Fibroblast of lung (primary cell): Measurements from ENCODE around the gene GLRA2. TPM values are rescaled to one million over a fixed set of nuclear protein-coding genes. Genes with fewer than 3 reads are reported as not detected.
"Not testable (repeated sequence)": the region's sequence is repeated elsewhere in the genome, so short reads cannot be mapped to it uniquely, and the experiment has no call there.

Experiments used
- DNase-seq, 2 donors: peaks; one replicate each; pipeline versions ENCODE4 v3.0.0 to v3.0.0-alpha.2; 2010; ENCODE audit warnings: low read depth in 2 of 2
- H2AFZ ChIP-seq: 2 replicates; pipeline ENCODE4 v1.5.1; 2012; ENCODE audit warnings: low read length, control low read depth, inconsistent platforms
- H3K27ac ChIP-seq: 2 replicates; pipeline ENCODE4 v1.5.1; 2011; ENCODE audit warnings: low read length, control low read depth; ENCODE audit not compliant: insufficient read depth
- H3K27me3 ChIP-seq: 2 replicates; pipeline ENCODE4 v1.5.1; 2011; ENCODE audit warnings: mild to moderate bottlenecking, low read length; ENCODE audit not compliant: control insufficient read depth, insufficient read depth
- H3K36me3 ChIP-seq: 2 replicates; pipeline ENCODE4 v1.5.1; 2011; ENCODE audit warnings: low read length; ENCODE audit not compliant: control insufficient read depth, insufficient read depth
- H3K4me1 ChIP-seq: 2 replicates; pipeline ENCODE4 v1.5.1; 2011; ENCODE audit warnings: low read length; ENCODE audit not compliant: control insufficient read depth, insufficient read depth; ENCODE audit errors: extremely low read depth
- H3K4me2 ChIP-seq: 2 replicates; pipeline ENCODE4 v1.5.1; 2011; ENCODE audit warnings: low read length, control low read depth; ENCODE audit not compliant: insufficient read depth; ENCODE audit errors: extremely low read depth
- H3K4me3 ChIP-seq, 4 experiments: fragments of 200-600 bp in 1 of 4; sonication (generic) in 1 of 4; replicated peaks in 1 of 4; 2 replicates each; pipeline ENCODE4 v1.5.1; 2011 to 2016; ENCODE audit warnings: low read length in 4 of 4, low read depth in 3 of 4, mild to moderate bottlenecking in 3 of 4, control low read depth in 2 of 4, inconsistent platforms in 1 of 4, mixed read lengths in 1 of 4; ENCODE audit not compliant: insufficient read depth in 1 of 4; ENCODE audit errors: control extremely low read depth in 1 of 4
- H3K79me2 ChIP-seq: 2 replicates; pipeline ENCODE4 v1.5.1; 2012; ENCODE audit warnings: mild to moderate bottlenecking, low read length, inconsistent platforms; ENCODE audit not compliant: control insufficient read depth, insufficient read depth
- H3K9ac ChIP-seq: 2 replicates; pipeline ENCODE4 v1.5.1; 2011; ENCODE audit warnings: mild to moderate bottlenecking, low read length, control low read depth; ENCODE audit not compliant: insufficient read depth
- H3K9me3 ChIP-seq: 2 replicates; pipeline ENCODE4 v1.5.1; 2012; ENCODE audit warnings: low read depth, low read length; ENCODE audit not compliant: control insufficient read depth, insufficient read depth
- H4K20me1 ChIP-seq: 2 replicates; pipeline ENCODE4 v1.5.1; 2011; ENCODE audit warnings: low read length; ENCODE audit not compliant: control insufficient read depth, insufficient read depth; ENCODE audit errors: extremely low read depth
- EZH2 ChIP-seq: IDR thresholded peaks from 2 replicates; pipeline ENCODE4 v1.5.1; 2012; ENCODE audit warnings: low read length, control low read depth, mild to moderate bottlenecking; ENCODE audit errors: missing control alignments
- polyA plus RNA-seq, 2 donors: library from polyadenylated mRNA; depleted of rRNA in 1 of 2; stranded (reverse) in 1 of 2; unstranded in 1 of 2; fragments of >200 nt; gene quantifications; 2 replicates each; pipeline ENCODE4 v1.2.1, GENCODE V29; 2011 to 2012; ENCODE audit warnings: missing spikeins in 1 of 2
- total RNA-seq: library from RNA; depleted of rRNA; stranded (reverse); fragments of >200 nt; gene quantifications from 2 replicates; pipeline ENCODE4 v1.2.1, GENCODE V29; 2014
- TF ChIP-seq, protein P1 (sequence below), 2 donors: IDR thresholded peaks in 1 of 2; conservative IDR thresholded peaks in 1 of 2; 1 replicate in 1 of 2; 2 replicates in 1 of 2; pipeline ENCODE4 v1.5.1; 2011 to 2012; ENCODE audit warnings: low read length in 2 of 2, control low read depth in 1 of 2, inconsistent platforms in 1 of 2, low read depth in 1 of 2, mild to moderate bottlenecking in 1 of 2

Gene GLRA2
- total and polyA plus RNA-seq, 2 donors (not counting 1 experiment from before 2014, with no cell fraction given) = not detected

GRCh38 chrX:14594521-14594920 is 65.2 kb downstream of the GLRA2 start:
- TF ChIP-seq EZH2 = no peak
- TF ChIP-seq, protein P1, sequence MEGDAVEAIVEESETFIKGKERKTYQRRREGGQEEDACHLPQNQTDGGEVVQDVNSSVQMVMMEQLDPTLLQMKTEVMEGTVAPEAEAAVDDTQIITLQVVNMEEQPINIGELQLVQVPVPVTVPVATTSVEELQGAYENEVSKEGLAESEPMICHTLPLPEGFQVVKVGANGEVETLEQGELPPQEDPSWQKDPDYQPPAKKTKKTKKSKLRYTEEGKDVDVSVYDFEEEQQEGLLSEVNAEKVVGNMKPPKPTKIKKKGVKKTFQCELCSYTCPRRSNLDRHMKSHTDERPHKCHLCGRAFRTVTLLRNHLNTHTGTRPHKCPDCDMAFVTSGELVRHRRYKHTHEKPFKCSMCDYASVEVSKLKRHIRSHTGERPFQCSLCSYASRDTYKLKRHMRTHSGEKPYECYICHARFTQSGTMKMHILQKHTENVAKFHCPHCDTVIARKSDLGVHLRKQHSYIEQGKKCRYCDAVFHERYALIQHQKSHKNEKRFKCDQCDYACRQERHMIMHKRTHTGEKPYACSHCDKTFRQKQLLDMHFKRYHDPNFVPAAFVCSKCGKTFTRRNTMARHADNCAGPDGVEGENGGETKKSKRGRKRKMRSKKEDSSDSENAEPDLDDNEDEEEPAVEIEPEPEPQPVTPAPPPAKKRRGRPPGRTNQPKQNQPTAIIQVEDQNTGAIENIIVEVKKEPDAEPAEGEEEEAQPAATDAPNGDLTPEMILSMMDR (conservative IDR thresholded peaks at IDR 0.05 in 1 of 2, IDR thresholded peaks at IDR 0.05 in 1 of 2; ENCODE audit: low read depth in 1 of 2, low read length in 2 of 2) = no peak
- H3K9me3 ChIP-seq = no peaks in the 10 kb centered on the region
- H3K4me1 ChIP-seq = no peaks in the 10 kb centered on the region
- no peak overlapping the region for H3K4me3 ChIP-seq
- H3K79me2 ChIP-seq = no peaks in the 10 kb centered on the region
- no peak overlapping the region for H3K9ac ChIP-seq
- H3K36me3 ChIP-seq = no peaks in the 10 kb centered on the region
- H3K27me3 ChIP-seq = no peaks in the 10 kb centered on the region
- no peak overlapping the region for H3K4me2 ChIP-seq
- no peak overlapping the region for H3K27ac ChIP-seq
- H4K20me1 ChIP-seq = no peaks in the 10 kb centered on the region
- H2AFZ ChIP-seq = no peak overlapping the region
- DNase-seq = no peak

- no peak overlapping the region for H3K27ac ChIP-seq
- no peaks in the 10 kb centered on the region for H3K79me2 ChIP-seq
- H4K20me1 ChIP-seq = no peaks in the 10 kb centered on the region
- H3K4me1 ChIP-seq = no peaks in the 10 kb centered on the region
- no peak overlapping the region for H3K9ac ChIP-seq
- H3K4me3 ChIP-seq = no peak overlapping the region
- no peak overlapping the region for H3K4me2 ChIP-seq
- H2AFZ ChIP-seq = no peak overlapping the region
- H3K9me3 ChIP-seq = no peaks in the 10 kb centered on the region
- DNase-seq = peak in 1 of 2 donors; percentile 16
- H3K27me3 ChIP-seq = no peaks in the 10 kb centered on the region
- no peak for TF ChIP-seq EZH2
- TF ChIP-seq, protein P1 (conservative IDR thresholded peaks at IDR 0.05 in 1 of 2, IDR thresholded peaks at IDR 0.05 in 1 of 2; ENCODE audit: low read depth in 1 of 2, low read length in 2 of 2) = no peak
- H3K36me3 ChIP-seq = no peaks in the 10 kb centered on the region
Measured at GRCh38 chrX:14598330-14598729, 69.0 kb downstream of the GLRA2 start.

DNA sequence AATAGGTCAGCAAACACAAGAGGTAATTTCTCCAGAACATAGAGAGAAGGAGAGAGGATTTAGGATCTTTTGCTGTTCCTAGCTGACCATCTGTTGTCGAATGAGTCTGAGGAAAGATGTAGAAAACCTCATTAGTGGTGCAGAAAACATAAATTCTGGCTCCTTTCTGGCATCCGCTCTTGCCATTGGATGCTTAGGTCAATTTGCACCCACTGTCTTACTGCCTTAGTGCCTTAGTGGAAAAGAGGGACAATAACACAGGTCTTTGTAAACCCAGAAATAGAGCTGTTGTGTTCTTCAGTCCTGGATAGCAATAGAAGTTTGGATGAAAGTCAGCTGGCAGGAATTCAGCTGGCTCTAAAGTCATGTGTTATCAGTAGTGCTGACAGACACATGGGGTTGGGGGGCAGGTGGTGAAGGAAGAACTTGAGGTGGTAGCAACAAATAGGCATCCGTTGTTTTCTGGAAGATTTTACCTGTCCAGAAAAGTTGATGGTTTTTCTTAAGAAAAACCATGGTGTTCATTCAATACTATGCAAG is 78.2 kb downstream of the GLRA2 start:
- Histone ChIP-seq H3K4me3 (no peak overlapping the region), H3K36me3 (no peaks in the 10 kb centered on the region), H3K27me3 (no peaks in the 10 kb centered on the region), H3K4me2 (no peak overlapping the region), H2AFZ (no peak overlapping the region), H3K79me2 (no peaks in the 10 kb centered on the region), H3K4me1 (no peaks in the 10 kb centered on the region), H3K9ac (no peak overlapping the region), H3K27ac (no peak overlapping the region), H3K9me3 (no peaks in the 10 kb centered on the region), H4K20me1 (no peaks in the 10 kb centered on the region)
- no peak for DNase-seq
- TF ChIP-seq, protein P1 (conservative IDR thresholded peaks at IDR 0.05 in 1 of 2, IDR thresholded peaks at IDR 0.05 in 1 of 2; ENCODE audit: low read depth in 1 of 2, low read length in 2 of 2) = no peak
- TF ChIP-seq EZH2 = no peak

DNA sequence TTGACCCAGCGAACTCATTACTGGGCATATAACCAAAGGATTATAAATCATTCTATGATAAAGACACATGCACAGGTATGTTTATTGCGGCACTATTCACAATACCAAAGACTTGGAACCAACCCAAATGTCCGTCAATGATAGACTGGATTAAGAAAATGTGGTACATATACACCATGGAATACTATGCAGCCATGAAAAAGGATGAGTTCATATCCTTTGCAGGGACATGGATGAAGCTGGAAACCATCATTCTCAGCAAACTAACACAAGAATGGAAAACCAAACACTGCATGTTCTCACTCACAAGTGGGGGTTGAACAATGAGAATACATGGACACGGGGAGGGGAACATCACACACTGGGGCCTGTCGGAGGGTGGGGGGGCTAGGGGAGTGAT is 83.1 kb downstream of the GLRA2 start:
- not testable (repeated sequence) for DNase-seq, H3K4me1 ChIP-seq, H3K9me3 ChIP-seq, H3K4me3 ChIP-seq, H3K27me3 ChIP-seq, H3K79me2 ChIP-seq, H3K36me3 ChIP-seq, H3K27ac ChIP-seq, H3K4me2 ChIP-seq, H4K20me1 ChIP-seq, H2AFZ ChIP-seq, H3K9ac ChIP-seq
